GM21825 (cell line): Measurements from ENCODE around the gene ACP2.
A peak's percentile ranks its signal among the peaks of the same experiment; 100 is the strongest.

Experiments used
- ATAC-seq: cut with Tn5 transposase; IDR thresholded peaks from one replicate; pipeline ENCODE4 v1.9.1; 2021; ENCODE audit warnings: mild to moderate bottlenecking, moderate library complexity; ENCODE audit not compliant: unreplicated experiment

ACP2 gene

GRCh38 chr11:47244448-47245350, 3.9 kb downstream of the ACP2 start:
- no peak for ATAC-seq

GRCh38 chr11:47243454-47243853, 5.2 kb downstream of the ACP2 start:
- no peak for ATAC-seq

- no peak for ATAC-seq
Measured at GRCh38 chr11:47242596-47243192, 5.9 kb downstream of the ACP2 start.

GRCh38 chr11:47241841-47242301, 6.7 kb downstream of the ACP2 start:
- no peak for ATAC-seq

- no peak for ATAC-seq
Measured at GRCh38 chr11:47239852-47240251, 8.8 kb downstream of the ACP2 start.

GRCh38 chr11:47236482-47236881, 12.1 kb downstream of the ACP2 start:
- ATAC-seq, result no peak

GRCh38 chr11:47235163-47235562, 13.5 kb downstream of the ACP2 start:
- no peak for ATAC-seq

- ATAC-seq, result no peak
Measured at GRCh38 chr11:47234669-47235100, 13.9 kb downstream of the ACP2 start.

GRCh38 chr11:47233989-47234668, 14.5 kb downstream of the ACP2 start:
- no peak for ATAC-seq

- no peak for ATAC-seq
Measured at GRCh38 chr11:47233051-47233450, 15.6 kb downstream of the ACP2 start.

- ATAC-seq, result no peak
Measured at GRCh38 chr11:47229161-47229560, 19.5 kb downstream of the ACP2 start.

- peak; percentile 92 for ATAC-seq
Measured at GRCh38 chr11:47225552-47226400, 22.8 kb downstream of the ACP2 start.

GRCh38 chr11:47222696-47223095, 25.9 kb downstream of the ACP2 start:
- ATAC-seq, result no peak

- no peak for ATAC-seq
Measured at GRCh38 chr11:47220401-47220821, 28.2 kb downstream of the ACP2 start.

GRCh38 chr11:47216121-47216798, 32.4 kb downstream of the ACP2 start:
- ATAC-seq, result no peak

- ATAC-seq, result no peak
Measured at GRCh38 chr11:47215366-47215910, 33.2 kb downstream of the ACP2 start.

- ATAC-seq, result peak; percentile 64
Measured at GRCh38 chr11:47213950-47214565, 34.6 kb downstream of the ACP2 start.

- no peak for ATAC-seq
Measured at GRCh38 chr11:47212938-47213337, 35.7 kb downstream of the ACP2 start.

GRCh38 chr11:47208628-47209027, 40.0 kb downstream of the ACP2 start:
- ATAC-seq, result no peak
